ENCODE data around the gene ERBB4. TPM values are rescaled to one million over a fixed set of nuclear protein-coding genes. Genes with fewer than 3 reads are reported as not detected.

The ERBB4 gene
- total and polyA plus RNA-seq, 2 of the 8 experiments (the other 6 are each of a cell fraction or from before 2014, with no cell fraction given) = 0.34 to 1.3 TPM

GRCh38 chr2:212066546-212066945 lies 472.1 kb downstream of the ERBB4 start:
- no peaks in the 10 kb centered on the region for H4K20me1 ChIP-seq (replicated peaks in 1 of 2; ENCODE audit: control insufficient read depth in 1 of 2, insufficient read depth in 2 of 2, low read length in 2 of 2)
- no peaks in the 10 kb centered on the region for H3K23me2 ChIP-seq (ENCODE audit: low read depth, low read length)
- TF ChIP-seq MAFK (IDR thresholded peaks at IDR 0.05; ENCODE audit: low read depth, low read length) = no peak
- no peak for TF ChIP-seq RFX5 (IDR thresholded peaks at IDR 0.05; ENCODE audit: borderline replicate concordance, low read depth, low read length)
- TF ChIP-seq TEAD4 (IDR thresholded peaks at IDR 0.05; ENCODE audit: low read depth, low read length) = no peak
- no peak for TF ChIP-seq PHF8 (conservative IDR thresholded peaks at IDR 0.05; ENCODE audit: low read depth, low read length)
- TF ChIP-seq SIRT6 (IDR thresholded peaks at IDR 0.05; ENCODE audit: low read length) = no peak
- TF ChIP-seq KDM1A (IDR thresholded peaks at IDR 0.05; ENCODE audit: borderline replicate concordance, low read length) = no peak
- TF ChIP-seq BRCA1 (IDR thresholded peaks at IDR 0.05; ENCODE audit: low read depth, low read length) = no peak
- no peak for TF ChIP-seq ZNF274 (IDR thresholded peaks at IDR 0.05; ENCODE audit: borderline replicate concordance, extremely low read depth, low read length)
- TF ChIP-seq EP300 (IDR thresholded peaks at IDR 0.05; ENCODE audit: borderline replicate concordance in 1 of 2, low read depth in 2 of 2, low read length in 2 of 2) = no peak
- TF ChIP-seq CBX5 (IDR thresholded peaks at IDR 0.05; ENCODE audit: low read depth, low read length) = no peak
- TF ChIP-seq SIX5 (IDR thresholded peaks at IDR 0.05; ENCODE audit: low read depth, low read length) = no peak
- no peak for TF ChIP-seq TAF7 (optimal IDR thresholded peaks at IDR 0.05; ENCODE audit: borderline replicate concordance, low read depth, low read length)
- TF ChIP-seq SP2 (IDR thresholded peaks at IDR 0.05; ENCODE audit: low read length) = no peak
- no peak overlapping the region for H4K5ac ChIP-seq (ENCODE audit: insufficient read length, low read depth, low read length)
- no peaks in the 10 kb centered on the region for H3K27me3 ChIP-seq (replicated peaks in 1 of 4; ENCODE audit: control insufficient read depth in 3 of 4, extremely low read depth in 1 of 4, insufficient read depth in 3 of 4, low read length in 3 of 4)
- H2AK5ac ChIP-seq (ENCODE audit: low read depth, low read length) = no peak overlapping the region
- FAIRE-seq (no peak), DNase-seq (ENCODE audit: low read depth in 1 of 2, low spot score in 2 of 2) (no peak)
- no peak overlapping the region for H3K4me3 ChIP-seq (ENCODE audit: extremely low read depth in 1 of 4, insufficient read depth in 2 of 4, low read depth in 3 of 4, low read length in 4 of 4)
- H3K4me1 ChIP-seq (replicated peaks in 1 of 4; ENCODE audit: control insufficient read depth in 3 of 4, insufficient read depth in 4 of 4, low read length in 3 of 4) = no peaks in the 10 kb centered on the region
- no peak overlapping the region for H3K9ac ChIP-seq (replicated peaks in 1 of 4; ENCODE audit: extremely low read depth in 1 of 4, low read depth in 3 of 4, low read length in 3 of 4)
- H3K36me3 ChIP-seq (ENCODE audit: control insufficient read depth in 2 of 4, insufficient read depth in 4 of 4, low read length in 3 of 4) = no peaks in the 10 kb centered on the region
- no peak overlapping the region for H2BK5ac ChIP-seq (ENCODE audit: low read depth, low read length)
- ChIA-PET POLR2A (ENCODE audit: partially characterized antibody) (no interaction called here), CTCF (ENCODE audit: partially characterized antibody) (interaction anchor here (1.9 kb wide), 1 partner anchor 60 kb away, joined by 5 read pairs; no protein-coding TSS in a partner anchor)
- no peak overlapping the region for H3K23ac ChIP-seq (ENCODE audit: insufficient read length)
- H2AFZ ChIP-seq (ENCODE audit: low read length) = no peak overlapping the region
- H3K14ac ChIP-seq (ENCODE audit: insufficient read length) = no peak overlapping the region
- H3K4me2 ChIP-seq (ENCODE audit: insufficient read depth in 1 of 2, low read depth in 2 of 2, low read length in 2 of 2) = no peak overlapping the region
- no peak overlapping the region for H4K8ac ChIP-seq (ENCODE audit: extremely low read depth, insufficient read depth, low read length)
- no peak overlapping the region for H3K4ac ChIP-seq (replicated peaks; ENCODE audit: insufficient read length, low read depth, low read length)
- no peak overlapping the region for H3K27ac ChIP-seq (ENCODE audit: low read depth, low read length)
- no peak overlapping the region for H3K18ac ChIP-seq (ENCODE audit: extremely low read depth, low read length)
- 92% methylated on average over 2 of the region's 2 CpGs; no CpG with 5 or more reads in 1 of the 2 experiments for whole genome bisulfite sequencing, 2 experiments (ENCODE audit: extremely low coverage in 1 of 2, insufficient coverage in 1 of 2, insufficient read length in 1 of 2, insufficient replicate concordance in 2 of 2, low coverage in 1 of 2, low lambda C conversion rate in 2 of 2, missing lambda C conversion rate in 1 of 2)
- no peak overlapping the region for H2BK15ac ChIP-seq (ENCODE audit: low read length)
- no peak overlapping the region for H2BK12ac ChIP-seq (ENCODE audit: low read depth, low read length)
- H2BK120ac ChIP-seq (replicated peaks; ENCODE audit: low read depth, low read length) = no peak overlapping the region
- H2BK20ac ChIP-seq (ENCODE audit: low read length) = no peak overlapping the region
- H3K79me1 ChIP-seq (ENCODE audit: low read depth, low read length) = no peaks in the 10 kb centered on the region
- H3K79me2 ChIP-seq (ENCODE audit: control insufficient read depth in 1 of 2, insufficient read depth in 2 of 2, low read length in 2 of 2) = no peaks in the 10 kb centered on the region
- H3K9me3 ChIP-seq (ENCODE audit: insufficient read depth in 2 of 2, low read depth in 1 of 2, low read length in 1 of 2) = no peaks in the 10 kb centered on the region
- H4K91ac ChIP-seq (replicated peaks; ENCODE audit: insufficient read length, low read length) = no peak overlapping the region
- H3K56ac ChIP-seq (replicated peaks; ENCODE audit: insufficient read length, low read depth, low read length) = no peak overlapping the region
